GM18909 (cell line): ENCODE results near the gene HNRNPH1.

Experiments used
- ATAC-seq: cut with Tn5 transposase; IDR thresholded peaks from one replicate; pipeline ENCODE4 v1.9.1; 2021; ENCODE audit warnings: mild to moderate bottlenecking; ENCODE audit not compliant: unreplicated experiment, poor library complexity

Gene HNRNPH1

GRCh38 chr5:179623906-179624741 lies 653 bp upstream of the HNRNPH1 start:
- ATAC-seq, result peak; percentile 3

GRCh38 chr5:179621551-179622214 lies 1.8 kb downstream of the HNRNPH1 start:
- no peak for ATAC-seq

- no peak for ATAC-seq
Measured at GRCh38 chr5:179620703-179621350, 2.6 kb downstream of the HNRNPH1 start.

- ATAC-seq, result no peak
Measured at GRCh38 chr5:179620293-179620692, 3.2 kb downstream of the HNRNPH1 start.

- no peak for ATAC-seq
Measured at GRCh38 chr5:179619776-179620175, 3.7 kb downstream of the HNRNPH1 start.

GRCh38 chr5:179618923-179619554 lies 4.4 kb downstream of the HNRNPH1 start:
- no peak for ATAC-seq

GRCh38 chr5:179617930-179618329 lies 5.5 kb downstream of the HNRNPH1 start:
- ATAC-seq, result no peak

GRCh38 chr5:179616002-179616594 lies 7.4 kb downstream of the HNRNPH1 start:
- ATAC-seq, result no peak

- no peak for ATAC-seq
Measured at GRCh38 chr5:179615203-179615602, 8.3 kb downstream of the HNRNPH1 start.

GRCh38 chr5:179614745-179615144 lies 8.7 kb downstream of the HNRNPH1 start:
- ATAC-seq, result no peak

GRCh38 chr5:179613460-179614071 lies 9.9 kb downstream of the HNRNPH1 start:
- no peak for ATAC-seq

GRCh38 chr5:179612577-179613459 lies 10.7 kb downstream of the HNRNPH1 start:
- ATAC-seq, result no peak

- ATAC-seq, result no peak
Measured at GRCh38 chr5:179610903-179611265, 12.6 kb downstream of the HNRNPH1 start.

GRCh38 chr5:179610109-179610902 lies 13.2 kb downstream of the HNRNPH1 start:
- no peak for ATAC-seq

GRCh38 chr5:179609834-179610108 lies 13.7 kb downstream of the HNRNPH1 start:
- ATAC-seq, result no peak

- ATAC-seq, result no peak
Measured at GRCh38 chr5:179608131-179608581, 15.3 kb downstream of the HNRNPH1 start.

- no peak for ATAC-seq
Measured at GRCh38 chr5:179607160-179607931, 16.1 kb downstream of the HNRNPH1 start.

- no peak for ATAC-seq
Measured at GRCh38 chr5:179606910-179607159, 16.6 kb downstream of the HNRNPH1 start.
